NCI-H1048 (cell line): ENCODE measurements around the gene HSPB9.

Source experiments
- DNase-seq: peaks from one replicate; lab custom pipeline; 2025; lab: John Stamatoyannopoulos, UW

The HSPB9 gene

DNA sequence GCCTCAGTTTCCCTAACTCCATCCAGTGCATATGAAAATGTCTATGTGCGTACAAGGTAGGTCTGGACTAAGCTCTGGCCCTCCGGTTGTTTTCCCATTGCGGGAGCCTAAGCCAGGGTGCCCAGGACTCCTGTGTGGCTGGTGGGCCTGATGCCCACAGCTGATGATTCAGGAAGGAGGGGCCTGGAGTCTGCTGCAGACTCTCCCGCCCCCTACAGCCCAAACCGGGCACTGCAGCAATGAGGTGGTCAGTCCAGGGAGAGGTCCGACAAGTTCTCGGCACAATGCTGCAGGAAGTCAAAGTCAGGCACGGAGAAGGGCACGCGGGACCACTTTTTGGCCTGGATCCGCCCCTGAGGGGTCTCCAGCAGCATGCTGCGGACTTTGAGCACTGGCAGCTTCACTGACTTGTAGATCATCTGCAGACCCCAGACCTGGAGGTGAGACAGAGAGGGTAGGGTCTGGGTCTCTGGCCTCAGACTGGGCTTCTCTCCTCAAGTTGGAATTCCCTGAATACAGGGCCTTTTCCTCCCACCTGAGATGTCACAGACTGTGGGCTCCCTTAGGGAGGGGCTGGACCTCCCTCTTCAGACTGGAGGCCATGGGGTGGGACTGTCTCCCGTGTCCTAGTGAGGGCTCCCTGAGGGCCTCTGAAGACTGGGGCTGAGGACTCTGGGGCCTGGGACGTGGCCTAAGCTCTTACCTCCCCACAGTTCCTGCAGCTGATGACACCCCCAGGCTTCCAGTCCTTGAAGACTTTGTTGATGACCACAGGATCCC, 20.9 kb upstream of the HSPB9 start:
- peak; percentile 35 for DNase-seq

DNA sequence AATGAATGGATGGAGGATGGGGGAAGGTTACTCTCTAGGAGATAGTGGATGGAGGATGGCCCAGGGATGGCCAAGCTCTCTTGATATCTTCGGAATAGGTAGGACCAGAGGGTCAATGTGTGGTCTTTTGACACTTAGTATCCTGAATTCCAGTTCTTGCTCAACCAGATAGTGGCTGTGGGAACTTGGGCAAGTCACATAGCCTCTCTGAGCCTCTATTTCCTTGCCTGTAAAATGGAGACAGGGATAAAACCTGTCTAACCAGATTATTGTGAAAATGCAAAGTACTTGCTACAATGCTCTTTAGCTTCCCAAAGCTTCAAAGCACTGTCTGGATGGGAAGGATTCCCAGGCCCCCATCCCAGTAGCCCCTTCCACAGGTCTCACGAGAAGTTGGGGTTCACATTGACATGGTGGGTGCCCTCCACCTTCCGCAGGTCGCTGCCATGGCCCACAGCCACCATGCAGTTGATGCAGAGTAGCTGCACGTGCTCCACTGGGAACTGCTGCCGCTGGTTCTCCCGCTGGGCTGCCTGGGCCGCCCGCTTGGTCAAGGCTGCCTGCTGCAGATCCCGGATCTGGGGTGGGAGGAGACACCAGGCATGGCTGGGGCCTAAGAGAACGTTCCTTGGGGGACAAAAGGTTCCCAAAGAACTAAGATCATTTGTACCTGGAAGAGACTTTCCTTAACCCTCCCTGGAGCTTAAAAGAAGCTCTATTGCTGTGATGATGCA, 19.2 kb upstream of the HSPB9 start:
- DNase-seq = no peak

DNA sequence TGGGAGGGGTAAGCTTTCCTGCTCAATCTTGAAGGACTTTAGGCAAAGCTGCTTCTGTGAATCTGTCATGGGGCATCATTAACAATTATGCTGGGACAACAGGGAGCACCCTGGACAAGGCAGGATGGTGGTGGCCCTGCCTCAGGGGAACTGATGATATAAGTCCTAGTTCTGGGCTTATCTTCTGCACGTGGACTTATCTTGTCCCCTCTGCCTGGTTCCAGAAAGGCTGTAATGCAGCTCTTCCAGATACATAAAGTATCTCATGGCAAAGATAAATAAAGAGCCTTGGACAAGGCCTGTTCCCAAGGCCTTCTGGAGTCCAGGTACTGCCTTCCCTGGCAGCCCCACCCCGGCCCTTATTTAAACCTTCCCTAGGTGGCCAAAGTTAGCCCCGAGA, 18.3 kb upstream of the HSPB9 start:
- DNase-seq = no peak

DNA sequence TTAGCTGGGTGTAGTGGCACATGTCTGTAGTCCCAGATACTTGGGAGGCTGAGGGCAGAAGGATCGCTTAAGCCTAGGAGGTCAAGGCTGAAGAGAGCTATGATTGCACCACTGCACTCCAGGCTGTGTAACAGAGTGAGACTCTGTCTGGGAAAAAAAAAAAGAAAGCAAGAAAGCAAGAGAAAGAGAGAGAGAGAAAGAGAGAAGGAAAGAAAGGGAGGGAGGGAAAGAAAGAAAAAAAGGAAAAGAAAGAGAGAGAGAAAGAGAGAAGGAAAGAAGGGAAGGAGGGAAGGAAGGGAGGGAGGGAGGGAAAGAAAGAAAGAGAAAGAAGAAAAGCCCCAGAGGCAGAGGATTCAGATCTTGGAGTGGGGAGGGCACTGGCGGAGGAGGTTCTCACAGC, 16.6 kb upstream of the HSPB9 start:
- no peak for DNase-seq

DNA sequence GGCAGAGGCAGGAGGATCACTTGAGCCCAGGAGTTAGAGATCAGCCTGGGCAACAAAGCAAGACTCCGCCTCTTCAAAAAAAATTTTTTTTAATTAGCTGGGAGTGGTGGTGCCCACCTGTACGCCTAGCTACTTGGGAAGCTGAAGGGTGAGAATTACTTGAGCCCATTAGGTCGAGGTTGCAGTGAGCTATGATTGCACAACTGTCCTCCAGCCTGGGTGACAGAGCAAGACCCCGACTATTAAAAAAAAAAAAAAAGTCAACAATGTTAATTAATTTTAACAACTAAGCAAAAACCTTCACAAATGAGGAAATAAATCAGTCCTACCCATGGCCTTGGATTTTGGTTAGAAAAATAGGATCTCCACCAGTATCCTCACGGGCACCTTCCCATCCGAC, 15.5 kb upstream of the HSPB9 start:
- DNase-seq = no peak

DNA sequence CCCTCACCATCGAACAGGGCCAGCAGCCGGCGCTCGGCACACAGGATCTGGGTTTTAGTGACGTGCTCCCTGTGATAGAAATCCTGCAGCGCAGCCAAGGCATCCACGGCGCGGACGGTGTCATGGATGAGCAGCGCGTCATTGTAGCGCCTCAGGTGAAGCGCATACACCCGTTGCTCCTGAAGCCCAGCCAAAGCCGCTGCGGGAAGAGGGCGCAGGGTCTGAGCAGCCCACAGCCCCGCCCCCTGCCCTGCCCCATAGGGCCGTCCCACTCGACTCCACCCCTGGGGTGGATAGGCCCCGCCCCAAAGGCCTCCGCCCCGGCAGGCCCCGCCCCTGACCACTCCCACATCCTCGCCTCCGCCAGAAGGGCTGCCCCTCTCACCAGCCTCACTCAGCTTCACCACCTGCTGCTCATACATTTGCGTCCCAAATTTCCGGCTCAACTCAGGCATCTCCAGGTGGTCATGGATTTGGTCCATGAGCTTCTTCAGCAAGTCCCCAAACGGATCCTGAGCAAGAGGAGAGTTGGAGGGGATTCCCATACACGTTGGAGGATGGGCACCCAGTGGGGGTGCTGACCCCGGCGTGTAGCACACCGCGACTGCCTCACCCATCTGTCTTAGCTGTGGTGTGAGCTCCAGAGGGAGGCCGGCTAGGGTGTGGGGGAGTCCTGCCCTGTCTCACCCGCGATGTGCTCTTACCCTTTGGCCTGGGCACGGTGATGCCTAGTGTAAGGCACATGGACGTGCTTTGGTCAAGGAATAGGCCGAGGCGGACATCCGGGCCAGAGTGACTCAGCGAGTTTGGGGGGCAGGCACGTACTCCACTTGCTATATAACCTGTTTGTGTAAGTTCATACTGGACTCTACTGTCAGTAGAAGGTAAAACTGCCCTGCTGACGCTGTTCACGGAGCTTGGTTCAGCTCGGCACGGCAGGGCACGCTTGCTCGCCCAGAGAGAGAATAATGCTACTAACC, 14.7 kb upstream of the HSPB9 start:
- peak; percentile 89 for DNase-seq

DNA sequence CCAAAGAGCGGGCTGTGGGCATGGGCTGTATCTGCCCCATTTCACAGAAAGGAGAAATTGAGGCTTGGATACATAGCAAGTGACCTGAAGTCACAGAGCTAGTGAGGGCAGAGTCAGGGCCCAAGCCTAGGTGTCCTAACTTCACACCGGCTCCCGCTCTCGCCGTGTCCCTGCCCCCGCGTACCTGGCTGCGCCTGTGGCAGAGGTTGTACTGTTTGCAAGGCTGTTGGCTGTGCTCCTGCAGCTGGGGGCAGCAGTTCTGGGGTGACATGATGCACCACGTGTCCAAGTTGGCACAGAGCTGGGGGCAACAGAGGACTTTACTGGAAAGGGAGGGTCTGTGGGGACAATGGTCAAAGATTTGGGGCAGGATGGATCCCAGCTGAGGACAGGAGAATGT, 13.5 kb upstream of the HSPB9 start:
- no peak for DNase-seq

DNA sequence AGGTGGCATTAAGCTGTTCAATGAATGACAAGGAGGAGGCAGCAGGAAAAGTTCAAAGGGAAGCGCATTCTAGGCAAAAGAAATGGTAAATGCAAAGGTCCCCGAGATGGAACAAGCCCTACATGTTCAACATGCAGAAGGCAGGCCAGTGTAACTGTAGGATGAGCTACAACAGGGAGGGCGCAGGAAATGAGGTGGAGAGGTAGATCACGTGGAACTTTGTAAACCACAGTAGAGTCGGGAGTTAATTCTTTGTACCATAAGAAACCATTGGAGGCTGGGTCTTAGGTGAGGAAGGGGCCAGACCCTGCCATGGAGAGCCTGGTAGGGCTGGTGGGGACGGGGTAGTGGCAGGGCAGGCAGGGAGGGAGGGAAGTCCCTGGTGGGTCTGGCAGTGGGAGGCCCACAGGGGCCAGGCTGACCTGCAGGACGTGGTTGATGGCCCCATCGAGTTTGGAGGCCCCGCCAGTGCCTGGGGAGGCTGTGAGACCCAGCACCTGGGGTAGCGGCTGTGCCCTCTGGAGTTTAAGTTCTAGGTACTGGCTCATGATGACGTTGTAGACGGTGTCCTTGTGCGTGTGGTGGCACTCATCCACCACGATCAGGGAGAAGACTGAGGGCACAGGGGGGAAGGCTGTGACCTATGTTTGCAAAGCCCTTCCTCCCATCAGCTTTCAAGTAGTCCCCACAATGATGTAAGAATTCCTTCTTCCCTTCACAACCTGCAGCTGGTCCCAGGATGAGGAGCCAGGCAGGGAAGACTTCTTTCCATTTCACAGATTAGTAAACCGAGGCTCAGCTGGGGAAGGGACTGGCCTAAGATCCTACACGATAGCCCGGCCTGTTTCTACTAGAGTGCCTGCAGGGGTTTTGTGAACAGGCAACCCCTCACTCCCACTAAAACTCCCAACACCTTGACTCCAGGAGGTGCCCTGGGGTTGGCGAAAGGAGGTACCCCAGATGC, 12.0 kb upstream of the HSPB9 start:
- no peak for DNase-seq

DNA sequence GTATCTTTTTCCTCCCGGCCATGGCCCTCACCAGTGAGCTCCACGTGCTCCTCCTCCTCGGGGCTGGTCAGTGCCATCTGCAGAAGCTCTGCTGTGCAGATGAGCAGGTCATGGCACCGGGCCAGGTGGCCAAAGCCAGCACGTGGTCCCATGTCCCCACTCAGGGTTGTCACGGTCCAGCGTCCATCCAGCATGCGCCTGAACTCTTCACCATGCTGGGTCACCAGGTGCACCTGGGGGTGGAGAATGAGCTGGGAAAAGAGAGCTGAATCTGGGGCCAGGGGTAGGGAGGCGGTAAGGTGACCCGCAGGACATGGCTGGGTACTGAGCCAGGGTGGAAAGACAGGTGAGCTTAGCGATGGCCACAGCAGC, 11.4 kb upstream of the HSPB9 start:
- DNase-seq = no peak

DNA sequence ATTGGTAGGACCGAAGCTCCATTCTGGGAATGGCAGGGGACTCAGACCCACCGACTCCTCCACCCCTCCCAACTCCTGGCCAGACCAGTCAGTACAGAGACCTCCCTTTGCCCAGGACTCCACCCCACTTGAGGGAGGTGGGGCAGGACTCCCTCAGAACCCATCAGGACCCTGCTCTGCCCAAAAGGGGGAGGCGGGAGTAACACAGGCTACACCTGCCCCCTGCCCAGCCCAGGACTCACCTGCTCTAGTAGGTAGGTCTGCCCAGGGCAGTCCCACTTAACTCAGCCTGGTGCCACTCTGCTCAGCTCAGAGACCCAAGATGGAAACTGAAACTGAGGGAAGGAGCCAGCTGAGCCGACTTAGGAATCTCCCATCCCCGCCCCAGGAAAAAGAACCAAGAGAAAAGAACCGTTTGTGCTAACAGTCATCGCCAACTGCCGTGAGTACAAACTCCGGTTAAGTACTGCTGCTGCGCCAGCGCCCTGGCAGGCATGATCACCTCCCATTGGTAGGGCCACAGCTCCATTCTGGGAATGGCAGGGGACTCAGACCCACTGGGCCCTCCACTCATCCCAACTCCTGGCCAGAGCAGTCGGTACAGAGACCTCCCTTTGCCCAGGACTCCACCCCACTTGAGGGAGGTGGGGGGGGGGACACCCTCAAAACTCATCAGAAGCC, 10.6 kb upstream of the HSPB9 start:
- no peak for DNase-seq

DNA sequence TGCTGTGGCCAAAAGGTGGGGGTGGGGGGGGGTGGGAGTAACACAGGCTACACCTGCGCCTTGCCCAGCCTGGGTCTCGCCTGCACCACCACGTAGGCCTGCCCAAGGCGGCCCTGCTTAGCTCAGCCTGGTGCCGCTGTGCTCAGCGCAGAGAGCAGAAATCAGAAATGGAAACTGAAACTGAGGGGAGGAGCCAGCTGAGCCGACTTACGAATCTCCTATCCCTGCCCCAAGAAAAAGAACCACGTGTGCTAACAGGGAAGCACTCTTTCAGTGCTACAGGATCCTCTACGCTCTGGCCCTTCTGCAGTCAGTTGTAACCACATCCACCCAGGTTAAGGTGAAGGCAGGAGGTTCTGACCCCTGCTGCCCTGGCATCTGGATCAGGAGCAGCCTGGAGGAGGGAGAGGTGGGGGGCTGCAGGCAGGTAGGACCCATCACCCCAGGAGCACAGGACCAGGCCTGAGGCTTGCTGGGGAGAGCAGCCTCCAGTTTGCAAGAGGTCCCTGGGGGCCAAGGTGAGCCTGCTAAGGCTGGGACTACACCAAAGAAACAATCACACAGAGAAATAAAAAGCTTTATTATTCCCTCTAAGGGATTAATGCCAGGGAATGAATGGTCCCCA, 9.9 kb upstream of the HSPB9 start, which contains the start of gene DHX58:
TSS of gene DHX58 (minus strand) at position 163 of the 625 bp plus-strand sequence. CDS start 822 bp downstream, outside the sequence.
- peak; percentile 33 for DNase-seq

DNA sequence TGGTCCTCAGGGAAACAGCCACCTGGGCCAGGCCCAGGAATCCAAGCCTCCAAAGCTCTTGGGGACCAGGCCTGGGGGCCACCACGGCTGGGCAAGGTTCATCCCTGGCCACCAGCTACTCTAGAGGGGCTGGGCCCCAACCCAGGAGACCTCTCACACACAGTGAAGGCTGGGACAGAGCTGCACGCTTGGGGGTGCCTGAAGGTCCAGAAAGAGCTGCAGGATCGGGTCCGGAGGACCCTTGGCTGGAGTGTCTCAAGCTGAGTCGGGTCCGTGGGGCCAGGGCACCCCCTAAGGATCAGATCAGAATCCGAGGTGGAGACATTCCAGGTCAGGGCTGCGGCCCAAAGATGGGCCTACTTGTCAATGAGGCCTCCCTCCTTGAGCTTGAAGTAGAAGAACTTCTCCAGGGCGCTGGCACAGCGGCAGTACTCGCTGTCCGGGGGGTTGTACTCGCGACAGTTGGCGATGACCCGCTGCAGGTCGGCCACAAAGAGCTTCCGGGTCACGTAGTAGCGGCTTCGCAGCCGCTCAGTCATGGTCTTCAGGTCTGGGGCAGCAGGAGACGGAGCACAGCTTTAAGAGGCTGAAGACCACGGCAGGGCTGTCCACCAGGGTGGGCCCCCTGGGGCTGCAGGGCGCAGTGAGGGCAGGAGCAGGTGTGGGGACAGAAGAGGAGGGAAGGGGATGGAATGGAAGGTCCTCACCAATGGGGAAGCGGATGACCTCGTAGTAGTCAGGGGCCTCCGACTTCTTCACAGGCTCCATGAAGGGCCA, 9.1 kb upstream of the HSPB9 start:
- DNase-seq = no peak

DNA sequence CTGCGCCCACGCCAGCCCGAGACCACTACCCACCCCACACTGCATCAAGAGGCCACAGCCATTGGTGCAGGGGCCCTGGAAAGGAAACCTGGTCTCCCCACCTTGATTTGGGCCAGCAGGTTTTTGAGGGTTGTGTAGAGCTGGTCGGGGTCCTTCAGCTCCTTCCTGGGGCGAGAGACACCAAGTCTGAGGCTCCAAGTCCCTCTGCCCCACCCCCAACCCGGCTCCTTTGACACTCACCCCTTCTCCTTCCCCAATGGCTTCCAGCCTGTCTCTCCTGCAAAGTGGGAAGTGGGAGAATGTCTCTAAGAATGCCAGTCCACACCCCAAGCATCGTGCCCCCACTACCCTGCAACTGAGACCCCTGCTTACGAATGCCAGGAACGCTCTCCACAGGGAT, 8.5 kb upstream of the HSPB9 start:
- DNase-seq = no peak

DNA sequence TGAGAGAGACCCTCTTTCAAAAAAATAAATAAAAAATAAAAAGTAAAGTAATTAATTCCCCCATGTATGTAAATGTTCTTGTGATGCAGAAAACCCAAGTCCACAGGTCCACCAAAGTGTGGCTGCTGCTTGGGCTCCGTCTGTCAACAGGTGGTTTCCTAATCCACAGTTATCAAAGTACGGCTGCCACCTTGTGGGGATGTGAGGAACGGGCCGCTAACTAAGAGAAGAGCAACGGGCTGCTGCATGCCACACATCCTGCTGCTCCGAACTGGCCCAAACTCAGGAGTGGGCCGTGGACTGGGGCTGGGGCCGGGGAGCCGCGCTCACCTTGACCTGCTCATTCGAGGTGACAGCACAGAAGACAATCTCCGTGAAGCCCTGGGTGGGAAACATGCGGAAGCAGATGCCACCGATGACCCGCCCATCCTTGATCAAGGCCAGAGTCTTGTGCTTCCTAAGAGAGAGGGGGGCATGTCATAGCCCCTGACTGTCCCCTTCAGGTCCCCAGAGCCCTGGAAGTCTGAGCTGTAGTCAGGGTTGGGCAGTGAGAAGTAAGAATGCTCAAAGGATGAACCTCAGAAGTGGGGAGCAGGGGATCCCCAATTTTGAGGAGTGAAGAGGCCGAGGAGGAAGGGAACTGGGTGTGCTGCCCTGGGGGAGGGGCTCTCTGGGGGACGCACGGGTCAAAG, 5.8 kb upstream of the HSPB9 start:
- no peak for DNase-seq

DNA sequence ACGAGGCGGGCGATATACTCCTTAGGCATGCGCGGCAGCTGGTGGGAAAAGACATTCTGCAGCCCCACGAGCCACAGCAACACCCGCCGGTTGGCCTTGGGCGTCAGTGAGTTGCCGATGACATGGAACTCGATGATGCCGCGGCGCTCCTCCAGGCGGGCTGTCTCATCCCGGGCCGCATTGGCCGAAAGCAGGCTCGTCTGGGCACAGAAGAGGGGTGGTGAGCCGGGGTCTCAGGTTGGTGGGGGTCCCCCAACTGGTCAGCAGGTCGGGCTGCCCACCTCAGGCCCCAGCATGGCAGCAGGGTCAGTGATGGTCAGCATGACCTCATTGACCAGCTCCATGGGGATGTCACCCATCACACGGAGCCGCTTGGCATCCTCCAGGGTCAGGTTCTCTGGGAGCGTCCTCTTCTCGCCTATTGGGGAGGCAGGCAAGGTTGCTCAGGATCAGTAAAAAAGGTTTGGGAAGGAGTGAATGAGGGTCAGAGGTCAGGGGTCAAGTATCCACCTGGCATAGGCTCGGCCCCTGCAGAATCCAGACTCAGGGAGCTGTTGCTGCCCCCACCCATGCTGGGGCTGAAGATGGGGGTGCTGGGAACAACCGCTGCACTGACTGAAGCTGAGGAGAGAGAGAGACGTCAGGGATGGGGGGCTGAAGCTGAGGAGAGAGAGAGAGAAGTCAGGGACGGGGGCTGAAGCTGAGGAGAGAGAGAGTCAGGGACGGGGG, 5.0 kb upstream of the HSPB9 start:
- no peak for DNase-seq

DNA sequence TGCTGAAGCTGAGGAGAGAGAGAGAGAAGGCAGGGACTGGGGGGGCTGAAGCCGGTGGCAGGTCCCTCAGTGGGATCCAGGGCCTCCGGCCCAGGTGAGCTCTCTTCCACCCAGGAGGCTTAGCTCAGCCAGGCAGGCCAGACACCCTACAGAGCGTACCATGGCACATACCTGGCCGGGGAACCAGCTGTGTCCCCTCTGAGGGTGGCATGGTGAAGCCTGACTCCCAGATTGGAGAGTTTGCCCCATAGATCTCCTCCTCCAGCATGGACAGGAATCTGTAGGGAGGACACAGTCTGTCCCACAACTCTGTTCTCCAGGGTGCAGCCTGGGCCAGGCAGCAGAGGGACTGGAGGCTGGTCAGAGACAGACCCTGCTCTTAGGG, 4.5 kb upstream of the HSPB9 start:
- no peak for DNase-seq

DNA sequence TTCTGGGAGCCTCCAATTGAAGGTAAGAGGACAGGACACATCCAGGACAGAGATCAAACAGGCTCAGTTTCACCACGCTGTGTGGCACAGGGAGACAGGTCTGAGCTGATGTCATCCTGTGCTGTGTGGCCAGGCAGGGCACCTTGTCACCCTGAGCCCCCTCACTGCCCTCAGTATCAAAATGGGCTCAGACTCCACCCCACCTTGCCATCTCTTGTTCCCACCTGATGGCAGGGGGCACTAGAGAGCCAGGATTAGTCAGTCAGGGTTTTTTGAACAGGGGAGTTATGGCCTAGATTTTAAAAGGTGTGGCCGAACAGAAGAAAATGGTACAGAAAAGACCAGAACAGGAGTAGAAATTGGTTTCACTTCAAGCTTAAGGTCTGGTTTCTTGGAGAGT, 4.1 kb upstream of the HSPB9 start:
- no peak for DNase-seq

DNA sequence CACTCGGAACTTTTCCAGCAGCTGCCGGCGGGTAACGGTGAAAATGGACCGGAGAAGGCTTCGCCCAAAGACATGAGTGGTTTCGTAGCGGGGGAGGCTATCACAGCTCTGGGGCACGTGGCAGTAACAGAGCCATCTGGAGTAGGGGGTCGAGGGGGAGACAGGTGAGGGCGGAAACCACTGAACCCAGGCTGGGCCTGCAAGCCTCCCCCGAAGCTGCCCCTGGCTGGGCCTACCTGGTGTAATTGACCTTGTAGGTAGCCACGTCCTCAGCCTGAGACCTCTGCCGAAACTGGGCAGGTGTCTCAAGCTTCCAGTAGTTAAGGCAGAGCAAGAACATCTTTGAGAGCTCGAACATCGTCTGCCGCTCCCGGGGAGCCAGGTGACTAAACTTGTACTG, 3.3 kb upstream of the HSPB9 start:
- no peak for DNase-seq
